ENCODE measurements around the gene DPAGT1. TPM values are rescaled to one million over a fixed set of nuclear protein-coding genes. Genes with fewer than 3 reads are reported as not detected.
"Not testable (repeated sequence)": the region's sequence is repeated elsewhere in the genome, so short reads cannot be mapped to it uniquely, and the experiment has no call there.

The DPAGT1 gene
- total RNA-seq, 1 donor from 2014 or later: 44.4 TPM

- TF ChIP-seq CTCF (IDR thresholded peaks at IDR 0.05): no peak
- no peak overlapping the region for H3K27ac Mint-ChIP-seq (ENCODE audit: unreplicated experiment)
- H3K36me3 Mint-ChIP-seq (ENCODE audit: unreplicated experiment): no peaks in the 10 kb centered on the region
- peak overlapping the region; percentile 72 for H3K4me3 Mint-ChIP-seq (ENCODE audit: unreplicated experiment)
- no peaks in the 10 kb centered on the region for H3K9me3 Mint-ChIP-seq (ENCODE audit: unreplicated experiment)
- peaks cover 22% of the 10 kb centered on the region for H3K27me3 Mint-ChIP-seq (ENCODE audit: unreplicated experiment)
- DNase-seq (ENCODE audit: extremely low spot score, unreplicated experiment): no peak
- peaks cover 16% of the 10 kb centered on the region for H3K4me1 Mint-ChIP-seq (ENCODE audit: unreplicated experiment)
Measured at GRCh38 chr11:119147604-119148333, 46.1 kb upstream of the DPAGT1 start.

- H3K36me3 Mint-ChIP-seq (ENCODE audit: unreplicated experiment): no peaks in the 10 kb centered on the region
- no peak overlapping the region for H3K27ac Mint-ChIP-seq (ENCODE audit: unreplicated experiment)
- DNase-seq (ENCODE audit: extremely low spot score, unreplicated experiment): no peak
- H3K9me3 Mint-ChIP-seq (ENCODE audit: unreplicated experiment): no peaks in the 10 kb centered on the region
- no peak for TF ChIP-seq CTCF (IDR thresholded peaks at IDR 0.05)
- peaks cover 22% of the 10 kb centered on the region for H3K27me3 Mint-ChIP-seq (ENCODE audit: unreplicated experiment)
- no peak overlapping the region for H3K4me3 Mint-ChIP-seq (ENCODE audit: unreplicated experiment)
- H3K4me1 Mint-ChIP-seq (ENCODE audit: unreplicated experiment): peaks cover 12% of the 10 kb centered on the region
Measured at GRCh38 chr11:119145551-119145950, 43.9 kb upstream of the DPAGT1 start.

- no peak overlapping the region for H3K4me3 Mint-ChIP-seq (ENCODE audit: unreplicated experiment)
- H3K36me3 Mint-ChIP-seq (ENCODE audit: unreplicated experiment): no peaks in the 10 kb centered on the region
- no peak overlapping the region for H3K27ac Mint-ChIP-seq (ENCODE audit: unreplicated experiment)
- peaks cover 12% of the 10 kb centered on the region for H3K4me1 Mint-ChIP-seq (ENCODE audit: unreplicated experiment)
- H3K27me3 Mint-ChIP-seq (ENCODE audit: unreplicated experiment): peaks cover 22% of the 10 kb centered on the region
- H3K9me3 Mint-ChIP-seq (ENCODE audit: unreplicated experiment): no peaks in the 10 kb centered on the region
- DNase-seq (ENCODE audit: extremely low spot score, unreplicated experiment): no peak
- TF ChIP-seq CTCF (IDR thresholded peaks at IDR 0.05): peak; percentile 72
Measured at GRCh38 chr11:119144825-119145486, 43.3 kb upstream of the DPAGT1 start.

GRCh38 chr11:119139276-119139675 is 37.6 kb upstream of the DPAGT1 start:
- H3K27ac Mint-ChIP-seq (ENCODE audit: unreplicated experiment); H3K4me1 Mint-ChIP-seq (ENCODE audit: unreplicated experiment); H3K36me3 Mint-ChIP-seq (ENCODE audit: unreplicated experiment); H3K9me3 Mint-ChIP-seq (ENCODE audit: unreplicated experiment); H3K4me3 Mint-ChIP-seq (ENCODE audit: unreplicated experiment); DNase-seq (ENCODE audit: extremely low spot score, unreplicated experiment): not testable (repeated sequence)
- H3K27me3 Mint-ChIP-seq (ENCODE audit: unreplicated experiment): peaks cover 18% of the 10 kb centered on the region

GRCh38 chr11:119134389-119134978 is 32.8 kb upstream of the DPAGT1 start:
- TF ChIP-seq CTCF (IDR thresholded peaks at IDR 0.05): peak; percentile 51
- H3K9me3 Mint-ChIP-seq (ENCODE audit: unreplicated experiment): no peaks in the 10 kb centered on the region
- DNase-seq (ENCODE audit: extremely low spot score, unreplicated experiment): no peak
- H3K27ac Mint-ChIP-seq (ENCODE audit: unreplicated experiment): no peak overlapping the region
- H3K36me3 Mint-ChIP-seq (ENCODE audit: unreplicated experiment): peaks cover 34% of the 10 kb centered on the region
- peaks cover 12% of the 10 kb centered on the region for H3K27me3 Mint-ChIP-seq (ENCODE audit: unreplicated experiment)
- H3K4me1 Mint-ChIP-seq (ENCODE audit: unreplicated experiment): no peaks in the 10 kb centered on the region
- H3K4me3 Mint-ChIP-seq (ENCODE audit: unreplicated experiment): no peak overlapping the region
